ENCODE results near the gene TMEM170B.

- TF ChIP-seq, protein P1, sequence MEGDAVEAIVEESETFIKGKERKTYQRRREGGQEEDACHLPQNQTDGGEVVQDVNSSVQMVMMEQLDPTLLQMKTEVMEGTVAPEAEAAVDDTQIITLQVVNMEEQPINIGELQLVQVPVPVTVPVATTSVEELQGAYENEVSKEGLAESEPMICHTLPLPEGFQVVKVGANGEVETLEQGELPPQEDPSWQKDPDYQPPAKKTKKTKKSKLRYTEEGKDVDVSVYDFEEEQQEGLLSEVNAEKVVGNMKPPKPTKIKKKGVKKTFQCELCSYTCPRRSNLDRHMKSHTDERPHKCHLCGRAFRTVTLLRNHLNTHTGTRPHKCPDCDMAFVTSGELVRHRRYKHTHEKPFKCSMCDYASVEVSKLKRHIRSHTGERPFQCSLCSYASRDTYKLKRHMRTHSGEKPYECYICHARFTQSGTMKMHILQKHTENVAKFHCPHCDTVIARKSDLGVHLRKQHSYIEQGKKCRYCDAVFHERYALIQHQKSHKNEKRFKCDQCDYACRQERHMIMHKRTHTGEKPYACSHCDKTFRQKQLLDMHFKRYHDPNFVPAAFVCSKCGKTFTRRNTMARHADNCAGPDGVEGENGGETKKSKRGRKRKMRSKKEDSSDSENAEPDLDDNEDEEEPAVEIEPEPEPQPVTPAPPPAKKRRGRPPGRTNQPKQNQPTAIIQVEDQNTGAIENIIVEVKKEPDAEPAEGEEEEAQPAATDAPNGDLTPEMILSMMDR (conservative IDR thresholded peaks at IDR 0.05; ENCODE audit: low read length) = no peak
- no peak for TF ChIP-seq EZH2phosphoT487 (IDR thresholded peaks at IDR 0.05; ENCODE audit: borderline replicate concordance)
Observed at GRCh38 chr6:11625302-11625701, 87.8 kb downstream of the TMEM170B start.

Measured in Loucy (cell line).